Measurements from ENCODE around the gene FBXL15.

The FBXL15 gene

DNA sequence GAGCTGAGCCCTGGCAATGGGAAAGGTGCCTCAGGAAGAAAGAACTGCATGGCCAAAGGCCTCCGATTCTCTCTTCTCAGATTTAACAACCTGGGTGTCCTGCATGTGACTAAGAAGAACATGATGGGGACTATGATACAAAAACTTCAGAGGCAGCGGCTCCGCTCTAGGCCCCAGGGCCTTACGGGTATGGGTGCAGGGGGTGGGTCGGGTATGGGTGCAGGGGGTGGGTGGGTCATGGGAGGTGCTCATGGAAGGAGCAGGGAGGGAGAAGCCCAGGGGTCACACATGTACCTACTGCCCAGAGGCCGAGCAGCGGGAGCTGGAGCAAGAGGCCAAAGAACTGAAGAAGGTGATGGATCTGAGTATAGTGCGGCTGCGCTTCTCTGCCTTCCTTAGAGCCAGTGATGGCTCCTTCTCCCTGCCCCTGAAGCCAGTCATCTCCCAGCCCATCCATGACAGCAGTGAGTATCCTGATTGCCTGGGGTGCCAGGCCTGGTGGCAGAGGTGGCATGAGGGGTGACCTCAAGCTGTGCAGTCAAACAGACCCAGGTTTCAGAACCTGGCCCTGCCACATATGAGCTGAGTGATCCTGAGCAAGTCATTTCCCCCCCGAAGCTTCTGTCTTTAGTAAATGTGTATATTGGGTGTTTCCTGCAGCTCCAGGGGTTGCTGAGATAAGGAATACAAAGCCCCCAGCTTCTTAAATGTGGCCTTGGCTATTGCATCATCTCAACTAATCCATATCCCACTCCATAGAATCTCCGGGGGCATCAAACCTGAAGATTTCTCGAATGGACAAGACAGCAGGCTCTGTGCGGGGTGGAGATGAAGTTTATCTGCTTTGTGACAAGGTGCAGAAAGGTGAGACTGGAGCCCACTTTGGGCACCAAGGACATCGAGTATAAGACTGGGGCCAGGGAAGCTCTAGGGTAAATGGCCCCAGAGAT lies 23.1 kb upstream of the FBXL15 start:
- no peak overlapping the region for H3K4me3 ChIP-seq (ENCODE audit: low read depth, low read length)

DNA sequence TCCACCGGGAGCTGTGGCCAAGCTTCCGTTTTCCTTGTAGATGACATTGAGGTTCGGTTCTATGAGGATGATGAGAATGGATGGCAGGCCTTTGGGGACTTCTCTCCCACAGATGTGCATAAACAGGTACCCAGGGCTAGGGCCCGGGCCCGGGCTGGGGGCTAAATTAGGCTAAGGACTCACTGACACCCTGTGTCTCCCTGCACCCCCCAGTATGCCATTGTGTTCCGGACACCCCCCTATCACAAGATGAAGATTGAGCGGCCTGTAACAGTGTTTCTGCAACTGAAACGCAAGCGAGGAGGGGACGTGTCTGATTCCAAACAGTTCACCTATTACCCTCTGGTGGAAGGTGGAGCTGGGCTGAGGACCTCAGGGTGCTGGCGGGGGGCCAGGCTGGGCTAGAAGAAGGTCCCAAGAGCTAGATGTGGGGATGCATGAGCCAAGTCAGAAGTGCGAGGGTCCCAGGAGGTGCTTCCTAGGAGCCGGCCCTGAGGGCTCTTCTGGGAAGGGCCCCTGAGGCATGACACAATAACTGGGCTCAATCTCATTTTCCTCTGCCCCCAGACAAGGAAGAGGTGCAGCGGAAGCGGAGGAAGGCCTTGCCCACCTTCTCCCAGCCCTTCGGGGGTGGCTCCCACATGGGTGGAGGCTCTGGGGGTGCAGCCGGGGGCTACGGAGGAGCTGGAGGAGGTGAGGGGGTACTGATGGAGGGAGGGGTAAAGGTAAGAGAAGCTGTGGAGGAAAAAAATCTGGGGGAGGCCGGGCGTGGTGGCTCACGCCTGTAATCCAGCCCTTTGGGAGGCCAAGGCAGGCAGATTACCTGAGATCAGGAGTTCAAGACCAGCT lies 22.2 kb upstream of the FBXL15 start:
- no peak overlapping the region for H3K4me3 ChIP-seq (ENCODE audit: low read depth, low read length)

DNA sequence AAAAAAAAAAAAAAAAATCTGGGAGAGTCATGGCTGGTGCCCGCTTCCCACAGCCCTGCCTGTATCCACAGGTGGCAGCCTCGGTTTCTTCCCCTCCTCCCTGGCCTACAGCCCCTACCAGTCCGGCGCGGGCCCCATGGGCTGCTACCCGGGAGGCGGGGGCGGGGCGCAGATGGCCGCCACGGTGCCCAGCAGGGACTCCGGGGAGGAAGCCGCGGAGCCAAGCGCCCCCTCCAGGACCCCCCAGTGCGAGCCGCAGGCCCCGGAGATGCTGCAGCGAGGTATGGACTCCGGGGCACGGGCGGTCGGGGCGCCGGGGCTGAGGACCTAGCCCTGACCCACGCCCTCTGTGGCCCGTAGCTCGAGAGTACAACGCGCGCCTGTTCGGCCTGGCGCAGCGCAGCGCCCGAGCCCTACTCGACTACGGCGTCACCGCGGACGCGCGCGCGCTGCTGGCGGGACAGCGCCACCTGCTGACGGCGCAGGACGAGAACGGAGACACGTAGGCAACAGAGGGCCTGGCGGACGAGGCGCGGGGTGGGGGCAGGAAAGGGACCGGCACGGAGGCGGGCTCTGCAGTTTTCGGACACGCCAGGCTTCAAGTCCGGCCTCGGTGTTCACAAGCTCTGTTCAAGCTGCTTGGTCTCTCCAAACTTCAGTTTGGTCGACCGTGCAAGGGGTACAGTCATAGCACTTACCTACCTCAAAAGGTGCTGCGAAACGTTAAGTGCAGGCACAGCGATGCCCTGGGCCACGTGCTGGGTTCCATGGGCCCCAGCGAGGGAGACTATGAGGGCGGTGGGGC lies 21.2 kb upstream of the FBXL15 start:
- H3K4me3 ChIP-seq (ENCODE audit: low read depth, low read length) = peak overlapping the region; percentile 10

DNA sequence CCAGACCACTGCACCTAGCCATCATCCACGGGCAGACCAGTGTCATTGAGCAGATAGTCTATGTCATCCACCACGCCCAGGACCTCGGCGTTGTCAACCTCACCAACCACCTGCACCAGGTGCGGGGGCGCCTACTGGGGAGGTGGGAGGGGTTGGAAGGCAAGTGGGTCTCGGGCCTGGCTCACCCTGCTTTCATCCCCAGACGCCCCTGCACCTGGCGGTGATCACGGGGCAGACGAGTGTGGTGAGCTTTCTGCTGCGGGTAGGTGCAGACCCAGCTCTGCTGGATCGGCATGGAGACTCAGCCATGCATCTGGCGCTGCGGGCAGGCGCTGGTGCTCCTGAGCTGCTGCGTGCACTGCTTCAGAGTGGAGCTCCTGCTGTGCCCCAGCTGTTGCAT lies 20.6 kb upstream of the FBXL15 start:
- no peak overlapping the region for H3K4me3 ChIP-seq (ENCODE audit: low read depth, low read length)

DNA sequence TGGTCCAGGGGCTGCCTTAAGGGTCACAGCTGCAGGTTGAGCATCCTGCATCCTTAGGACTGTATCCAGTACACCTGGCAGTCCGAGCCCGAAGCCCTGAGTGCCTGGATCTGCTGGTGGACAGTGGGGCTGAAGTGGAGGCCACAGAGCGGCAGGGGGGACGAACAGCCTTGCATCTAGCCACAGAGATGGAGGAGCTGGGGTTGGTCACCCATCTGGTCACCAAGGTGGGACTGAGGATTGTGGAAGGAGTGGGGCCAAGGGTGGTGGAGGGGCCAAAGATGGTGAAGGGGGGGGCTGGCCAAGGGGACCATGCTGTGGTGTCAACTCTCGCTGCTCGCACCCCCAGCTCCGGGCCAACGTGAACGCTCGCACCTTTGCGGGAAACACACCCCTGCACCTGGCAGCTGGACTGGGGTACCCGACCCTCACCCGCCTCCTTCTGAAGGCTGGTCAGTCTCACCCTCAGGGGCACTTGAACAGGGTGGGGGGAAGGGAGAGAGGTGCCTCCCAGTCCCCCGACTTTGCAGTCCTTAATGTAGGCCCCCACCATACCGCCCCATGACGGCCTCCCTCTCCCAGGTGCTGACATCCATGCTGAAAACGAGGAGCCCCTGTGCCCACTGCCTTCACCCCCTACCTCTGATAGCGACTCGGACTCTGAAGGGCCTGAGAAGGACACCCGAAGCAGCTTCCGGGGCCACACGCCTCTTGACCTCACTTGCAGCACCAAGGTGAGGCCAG lies 19.9 kb upstream of the FBXL15 start:
- H3K4me3 ChIP-seq (ENCODE audit: low read depth, low read length) = no peak overlapping the region

DNA sequence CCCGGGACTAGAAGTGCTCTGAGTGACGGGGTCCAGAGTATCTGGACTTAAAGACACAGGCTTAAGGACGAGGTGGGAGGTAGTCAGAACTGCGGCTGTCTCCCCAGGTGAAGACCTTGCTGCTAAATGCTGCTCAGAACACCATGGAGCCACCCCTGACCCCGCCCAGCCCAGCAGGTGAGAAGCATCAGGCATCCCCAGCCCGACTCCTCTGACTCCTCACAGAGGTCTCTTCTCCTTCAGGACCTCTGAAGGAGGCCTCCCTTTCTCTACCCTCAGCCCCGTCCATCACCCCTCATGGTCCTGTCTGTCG lies 19.3 kb upstream of the FBXL15 start:
- no peak overlapping the region for H3K4me3 ChIP-seq (ENCODE audit: low read depth, low read length)

DNA sequence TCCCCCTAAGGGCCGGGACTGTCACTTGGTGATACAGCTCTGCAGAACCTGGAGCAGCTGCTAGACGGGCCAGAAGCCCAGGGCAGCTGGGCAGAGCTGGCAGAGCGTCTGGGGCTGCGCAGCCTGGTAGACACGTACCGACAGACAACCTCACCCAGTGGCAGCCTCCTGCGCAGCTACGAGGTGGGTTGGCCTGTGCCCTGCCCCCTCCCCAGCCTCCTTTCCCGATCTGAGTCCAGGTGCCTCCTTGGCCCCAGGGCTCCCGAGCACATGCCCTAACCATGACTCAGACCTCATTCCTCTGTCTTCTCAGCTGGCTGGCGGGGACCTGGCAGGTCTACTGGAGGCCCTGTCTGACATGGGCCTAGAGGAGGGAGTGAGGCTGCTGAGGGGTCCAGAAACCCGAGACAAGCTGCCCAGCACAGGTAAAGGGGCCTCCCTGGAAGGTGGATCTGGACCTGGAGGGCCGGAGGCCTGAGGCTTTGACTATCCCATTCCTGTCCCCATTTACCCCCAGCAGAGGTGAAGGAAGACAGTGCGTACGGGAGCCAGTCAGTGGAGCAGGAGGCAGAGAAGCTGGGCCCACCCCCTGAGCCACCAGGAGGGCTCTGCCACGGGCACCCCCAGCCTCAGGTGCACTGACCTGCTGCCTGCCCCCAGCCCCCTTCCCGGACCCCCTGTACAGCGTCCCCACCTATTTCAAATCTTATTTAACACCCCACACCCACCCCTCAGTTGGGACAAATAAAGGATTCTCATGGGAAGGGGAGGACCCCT lies 18.7 kb upstream of the FBXL15 start:
- no peak overlapping the region for H3K4me3 ChIP-seq (ENCODE audit: low read depth, low read length)

DNA sequence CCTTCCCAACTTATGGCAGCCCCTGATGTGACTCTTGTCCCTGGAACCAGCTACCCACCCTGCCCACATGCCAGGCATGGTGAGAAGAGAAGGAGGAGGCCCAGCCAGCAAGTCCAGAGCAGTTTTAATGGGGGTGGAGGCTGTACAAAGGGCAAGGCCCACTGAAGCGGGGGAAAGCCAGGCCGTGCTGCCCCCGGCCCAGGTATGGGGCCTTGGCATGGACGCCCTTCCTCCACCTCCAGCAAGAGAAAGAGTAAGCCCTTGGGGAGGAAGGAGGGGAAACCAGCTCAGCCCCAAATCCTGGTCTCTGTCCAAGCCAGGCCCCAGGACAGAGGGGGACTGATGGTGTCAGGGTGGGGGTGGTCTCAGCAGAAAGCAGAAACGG lies 18.1 kb upstream of the FBXL15 start:
- no peak overlapping the region for H3K4me3 ChIP-seq (ENCODE audit: low read depth, low read length)

DNA sequence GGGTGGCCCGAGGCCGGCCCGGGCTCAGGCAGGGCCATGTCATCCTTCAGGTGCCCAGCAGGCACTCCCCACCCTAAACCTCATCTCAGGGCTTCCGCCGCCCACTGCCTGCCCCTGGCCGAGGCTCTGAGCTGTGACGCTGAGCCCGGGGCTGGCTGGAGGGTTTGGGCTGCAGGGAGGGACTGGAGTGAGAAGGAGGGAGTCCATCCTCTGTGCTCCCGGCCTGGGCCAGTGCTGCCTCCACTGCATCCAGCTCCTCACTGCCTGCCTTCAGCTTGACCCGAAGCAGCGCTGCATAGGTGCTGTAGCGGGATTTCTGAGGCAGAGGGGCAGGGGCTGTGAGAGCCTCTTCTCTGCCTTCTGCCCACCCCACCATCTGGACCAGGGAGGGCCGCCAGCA lies 17.5 kb upstream of the FBXL15 start:
- H3K4me3 ChIP-seq (ENCODE audit: low read depth, low read length) = no peak overlapping the region

DNA sequence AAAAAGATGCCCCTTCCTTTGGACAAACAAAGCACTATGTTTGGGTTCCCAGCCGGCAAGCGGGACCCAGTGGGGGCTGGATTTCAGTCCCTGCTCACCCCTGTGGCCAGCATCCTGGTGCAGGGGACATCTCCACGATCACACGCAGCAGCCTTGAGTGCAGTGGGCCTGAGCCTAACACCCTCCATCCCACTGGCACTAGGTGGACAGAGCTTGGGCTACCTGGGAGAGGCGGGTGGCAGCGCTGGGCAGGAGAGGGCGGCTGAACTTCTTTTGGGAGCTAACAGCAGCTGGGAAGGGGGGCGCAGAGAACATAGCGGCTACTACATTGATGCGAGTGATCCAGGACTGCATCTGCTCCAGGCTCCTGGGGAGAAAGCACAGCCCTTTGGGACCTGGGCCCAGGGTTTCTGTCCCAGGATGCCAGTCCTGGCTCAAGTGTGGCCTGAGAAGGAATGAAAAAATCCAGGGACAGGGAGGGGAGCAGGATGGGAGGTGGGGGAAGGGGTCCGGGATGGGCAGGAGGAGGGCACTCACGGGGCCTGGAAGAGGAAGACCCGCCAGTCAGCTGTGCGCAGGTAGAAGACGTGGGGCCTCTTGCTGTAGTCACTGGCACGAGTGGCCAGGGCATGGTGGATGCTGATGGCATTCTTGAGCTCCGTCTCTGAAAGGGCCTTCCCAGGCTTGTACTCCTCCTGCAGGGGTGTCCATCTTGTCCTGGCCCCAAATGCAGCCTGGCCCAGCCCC lies 16.1 kb upstream of the FBXL15 start:
- no peak overlapping the region for H3K4me3 ChIP-seq (ENCODE audit: low read depth, low read length)

DNA sequence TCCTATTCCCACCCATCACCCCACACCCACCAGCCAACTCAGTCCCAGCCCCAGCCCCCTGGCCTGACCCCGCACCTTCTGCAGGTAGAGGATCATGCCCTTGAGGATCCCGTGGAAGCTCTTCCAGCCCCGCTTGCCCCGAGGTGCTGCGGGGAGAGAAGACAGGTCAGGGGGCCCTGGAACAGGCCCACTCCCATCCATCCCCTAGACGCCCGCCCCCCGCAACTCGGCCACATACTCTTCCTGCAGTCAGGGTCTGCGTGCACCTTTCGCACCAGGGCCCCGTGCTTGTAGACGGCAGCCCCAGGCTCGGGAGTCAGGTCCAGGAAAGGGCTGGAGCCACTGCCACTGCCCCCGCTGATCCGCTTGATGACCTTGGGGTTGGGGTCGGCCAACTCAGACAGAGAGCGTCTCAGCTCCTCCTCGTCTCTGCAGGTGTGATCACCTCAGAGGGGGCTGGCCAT lies 15.5 kb upstream of the FBXL15 start:
- H3K4me3 ChIP-seq (ENCODE audit: low read depth, low read length) = no peak overlapping the region

DNA sequence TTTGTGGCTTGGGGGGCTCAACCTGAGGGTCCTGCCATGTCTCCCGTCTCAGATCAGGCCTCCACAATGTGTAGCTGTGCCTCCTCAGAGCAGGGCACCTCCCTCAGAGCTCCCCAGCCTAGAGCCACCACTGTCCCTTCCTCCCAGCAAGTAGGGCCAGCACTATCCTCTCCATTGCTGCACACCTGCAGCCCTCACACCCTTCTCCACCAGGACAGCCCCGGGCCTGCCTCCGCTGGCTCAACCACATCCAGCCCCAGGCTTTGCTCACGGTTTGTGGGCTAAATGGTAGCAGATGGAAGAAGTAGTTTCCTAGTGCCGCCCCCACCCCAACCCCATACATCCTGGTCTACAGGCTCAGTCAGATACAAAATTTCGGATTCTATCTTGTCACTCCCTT lies 15.0 kb upstream of the FBXL15 start:
- no peak overlapping the region for H3K4me3 ChIP-seq (ENCODE audit: low read depth, low read length)

DNA sequence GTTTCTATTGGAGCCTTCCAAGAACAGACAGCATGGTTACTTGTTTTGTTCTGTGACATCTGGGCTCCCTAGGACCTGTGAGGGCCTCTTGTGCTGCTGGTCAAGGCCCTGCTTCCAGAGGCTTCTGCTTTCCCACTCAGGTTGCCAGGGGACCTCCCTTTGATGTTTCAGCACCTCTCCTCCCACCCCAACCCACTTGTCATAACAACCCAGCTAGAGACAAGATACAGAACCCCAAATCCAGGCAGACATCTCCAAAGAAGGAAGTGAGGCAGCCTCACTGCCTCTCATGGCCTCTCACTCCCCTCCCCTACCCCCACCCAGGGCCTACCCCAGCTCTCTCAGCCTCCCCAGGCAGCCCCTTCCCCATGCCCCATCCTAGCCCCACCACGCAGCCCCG lies 13.8 kb upstream of the FBXL15 start:
- H3K4me3 ChIP-seq (ENCODE audit: low read depth, low read length) = no peak overlapping the region

DNA sequence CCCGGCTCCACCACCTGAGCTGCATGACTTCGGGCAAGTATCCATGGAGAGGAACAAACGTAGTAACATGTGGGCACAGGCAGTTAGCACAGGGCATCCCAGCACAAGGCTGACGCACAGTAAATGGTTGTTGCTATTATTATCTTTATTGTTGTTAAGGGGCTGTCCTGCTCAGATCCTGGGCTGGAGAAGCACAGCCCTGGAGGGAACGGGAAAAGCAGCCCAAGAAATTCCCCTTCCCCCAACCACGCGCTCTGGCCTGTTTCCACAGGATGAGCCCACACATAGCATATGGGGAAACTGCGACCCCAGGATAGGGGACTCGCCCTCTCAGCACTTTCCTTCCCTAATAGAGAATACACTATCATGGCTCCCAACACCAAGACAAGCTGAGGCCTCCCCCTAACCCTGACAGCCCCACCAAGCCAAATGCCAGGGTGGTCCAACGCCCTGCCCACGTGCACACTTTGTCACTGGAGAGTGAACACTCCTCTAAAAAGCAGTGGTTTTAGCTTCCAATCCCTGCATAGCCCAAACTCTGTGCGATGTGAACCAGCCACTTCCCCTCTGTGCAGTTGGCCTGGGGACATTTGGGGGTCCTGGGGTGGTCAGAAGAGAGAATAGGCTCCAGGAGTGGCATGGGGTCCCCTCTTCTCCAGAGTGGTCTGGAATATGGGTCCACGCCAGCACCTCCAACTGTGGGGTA lies 13.1 kb upstream of the FBXL15 start:
- H3K4me3 ChIP-seq (ENCODE audit: low read depth, low read length) = no peak overlapping the region

DNA sequence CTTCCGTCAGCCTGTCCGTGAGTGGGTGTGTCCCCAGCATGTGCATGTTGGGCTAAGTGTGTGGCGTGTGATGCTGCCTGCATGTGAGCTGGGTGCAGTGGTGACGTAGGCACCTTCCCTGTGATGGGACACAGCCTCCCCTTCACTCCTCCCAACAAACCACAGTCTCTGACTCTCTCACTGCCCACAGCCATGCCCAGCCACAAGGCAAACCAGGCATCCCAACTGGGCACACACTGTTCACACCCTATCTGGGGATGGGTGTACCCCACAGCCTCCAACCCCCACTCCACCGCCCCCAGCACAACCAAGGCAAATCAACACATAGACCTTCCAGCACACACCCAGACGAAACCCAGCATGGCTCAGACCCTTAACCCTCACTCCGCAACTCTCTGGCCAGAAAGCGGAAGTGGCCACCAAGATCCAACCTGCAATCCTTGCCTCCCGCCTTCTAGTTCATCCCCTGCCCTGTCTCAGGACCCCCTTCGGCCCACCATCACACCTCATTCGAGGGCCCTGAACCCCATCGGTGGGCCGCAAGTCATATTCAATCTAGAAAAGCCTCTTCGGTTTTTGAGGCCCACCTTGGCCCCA lies 12.4 kb upstream of the FBXL15 start:
- no peak overlapping the region for H3K4me3 ChIP-seq (ENCODE audit: low read depth, low read length)

DNA sequence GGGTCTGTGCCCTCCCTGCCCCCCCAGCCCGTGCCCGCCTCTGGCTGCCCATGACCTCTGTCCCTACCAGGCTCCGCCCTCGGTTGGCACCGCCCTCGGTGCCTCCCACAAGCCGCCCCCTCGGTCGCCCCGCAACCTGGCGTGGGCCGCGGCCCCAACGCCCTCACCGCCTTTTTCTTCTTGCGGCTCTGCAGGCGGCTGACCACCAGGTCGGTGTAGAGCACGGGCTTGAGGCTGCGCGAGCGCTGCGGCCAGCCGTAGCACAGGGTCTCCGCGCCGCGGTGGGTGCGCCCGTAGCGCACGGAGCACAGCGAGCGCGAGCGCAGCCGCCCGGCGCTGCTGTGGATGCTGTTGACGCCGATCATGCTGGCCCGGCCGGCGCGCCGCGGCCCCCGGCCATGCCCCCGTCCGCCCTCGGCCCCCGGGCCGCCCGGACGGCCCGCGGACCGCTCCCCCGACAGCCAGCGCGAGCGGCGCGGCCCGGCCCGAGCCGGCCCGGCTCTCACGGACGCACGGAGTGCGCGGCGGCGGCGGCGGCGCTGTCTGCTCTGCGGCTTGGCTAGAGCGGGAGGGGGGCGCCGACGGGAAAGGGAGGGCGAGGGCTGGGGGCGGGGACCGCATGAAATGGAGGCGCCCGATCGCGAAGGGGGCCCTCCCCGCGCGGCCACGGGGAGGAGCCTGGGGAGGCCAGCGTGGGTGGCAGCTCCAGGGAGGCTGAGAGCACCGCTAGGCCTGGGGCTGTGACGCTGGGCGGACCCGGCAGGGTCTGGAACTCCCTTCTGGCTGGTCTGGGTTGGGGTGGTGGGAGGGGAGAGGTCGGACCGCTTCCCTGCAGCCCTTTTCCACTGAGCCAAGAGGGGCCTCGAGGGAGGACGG lies 11.7 kb upstream of the FBXL15 start:
- H3K4me3 ChIP-seq (ENCODE audit: low read depth, low read length) = peak overlapping the region; percentile 27
